Mucosa of descending colon (tissue), 3 donors: Measurements from ENCODE around the gene TAGLN2. TPM values are rescaled to one million over a fixed set of nuclear protein-coding genes. Genes with fewer than 3 reads are reported as not detected.

Experiments
- ATAC-seq: fragments of 200-7000 bp; cut with Tn5 transposase; one replicate; pipeline ENCODE4 v1.9.1; 2020; ENCODE audit warnings: mild to moderate bottlenecking, moderate library complexity
- DNase-seq, 3 donors: peaks; one replicate each; pipeline ENCODE4 v3.0.0-alpha.2; 2020
- H3K36me3 ChIP-seq: fragments of 200-600 bp; one replicate; pipeline ENCODE4 v1.8.0; 2021; ENCODE audit warnings: low read depth, mild to moderate bottlenecking
- H3K4me1 ChIP-seq: fragments of 200-600 bp; one replicate; pipeline ENCODE4 v1.8.0; 2021; ENCODE audit warnings: low read depth, mild to moderate bottlenecking
- H3K4me3 ChIP-seq: fragments of 200-600 bp; one replicate; pipeline ENCODE4 v1.8.0; 2021; ENCODE audit warnings: mild to moderate bottlenecking
- H3K9me3 ChIP-seq: fragments of 200-600 bp; one replicate; pipeline ENCODE4 v1.8.0; 2021; ENCODE audit warnings: mild to moderate bottlenecking
- CTCF ChIP-seq: fragments of 200-600 bp; IDR thresholded peaks from one replicate; pipeline ENCODE4 v1.8.0; 2022; ENCODE audit warnings: antibody characterized with exemption, mild to moderate bottlenecking
- intact Hi-C, 2 donors: fragments of 100-400 bp; cut with DNase I in 1 of 2; cut with micrococcal nuclease in 1 of 2; formaldehyde crosslinking; loops; one replicate each; pipeline versions ENCODE4 v1.11.0 to v1.11.1; 2022; cut with DNase I, micrococcal nuclease
- total RNA-seq, 3 donors: library from RNA; stranded (reverse); fragmentation: NEBNext Ultra II Directional in 2 of 3; extraction: Animal tissue kit (Norgen Biotek cat#: 25700) in 2 of 3; gene quantifications; one replicate each; pipeline versions ENCODE4 v1.2.1 to v1.2.4, GENCODE V29; 2021 to 2023
- donor health status: DM: no; HTN: no; CAD: no; lungs with moderate emphysema.
- donor health status: DM: no; HTN: no; CAD: no.
- donor health status: DM: no; HTN: yes; CAD: no.

The TAGLN2 gene
- total RNA-seq, 3 donors from 2014 or later: 137 to 296 (median 264) TPM

DNA sequence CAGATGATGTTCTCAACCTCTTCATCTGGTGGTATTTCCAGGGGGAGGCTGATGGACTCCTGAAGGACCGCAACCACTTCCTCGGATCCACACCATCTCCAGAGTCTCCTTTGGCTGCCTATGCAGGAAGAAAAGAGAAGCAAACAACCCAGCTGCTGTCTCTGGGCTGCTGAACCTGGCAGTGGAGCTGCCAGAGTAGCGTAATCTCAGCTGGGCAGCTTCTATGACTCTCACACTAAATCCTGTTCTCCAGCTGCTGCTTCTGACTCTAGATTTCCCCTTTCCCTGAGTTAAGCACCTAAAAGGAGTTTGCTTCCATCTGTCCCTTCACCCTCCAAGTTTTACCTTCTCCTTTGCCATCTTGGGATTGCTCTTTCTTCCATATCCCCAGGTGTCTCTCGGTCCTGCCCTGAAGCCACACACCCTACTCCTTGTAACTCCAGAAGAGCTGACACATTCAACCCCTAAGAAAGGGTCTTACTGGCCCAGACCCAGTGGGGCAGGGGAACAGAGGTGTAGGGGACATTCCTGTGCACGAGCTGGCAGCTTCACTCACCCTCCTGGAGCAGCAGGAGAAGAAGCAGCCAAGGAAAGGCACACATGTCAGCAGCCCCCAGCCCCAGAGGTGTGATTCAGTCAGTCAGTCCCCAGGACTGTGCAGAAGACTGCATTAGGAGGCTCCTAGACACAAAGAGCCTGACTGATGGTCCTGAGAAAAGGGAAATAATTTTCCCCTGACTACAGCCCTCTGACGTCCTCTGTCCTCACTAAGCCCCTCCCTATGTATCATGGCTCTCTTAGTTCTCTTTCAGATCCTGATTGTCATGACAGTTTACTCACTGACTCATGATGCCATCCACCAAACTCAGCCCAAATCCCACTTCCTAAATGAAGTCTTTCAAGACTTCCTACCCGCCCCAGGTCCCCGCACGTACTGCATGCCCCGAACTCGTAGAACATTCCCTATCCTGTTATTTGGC is 28.5 kb upstream of the TAGLN2 start, which contains the start of gene SLAMF9:
Gene SLAMF9, minus strand, starts transcription at position 702 of the 980 bp plus-strand sequence. Its CDS starts 100 bp downstream, at position 602.
- intact Hi-C loops: no loop called here
- ATAC-seq (peak; percentile 17), DNase-seq (no peak)
- no peak within 1 kb of the TSS for H3K4me3 ChIP-seq
- no peak for TF ChIP-seq CTCF
- H3K4me1 ChIP-seq: peaks cover 12% of the 10 kb centered on the region
- no peaks in the 10 kb centered on the region for H3K9me3 ChIP-seq
- H3K36me3 ChIP-seq: no peaks in the 10 kb centered on the region

GRCh38 chr1:159952932-159953331 is 27.6 kb upstream of the TAGLN2 start:
- peaks cover 20% of the 10 kb centered on the region for H3K4me1 ChIP-seq
- H3K36me3 ChIP-seq: no peaks in the 10 kb centered on the region
- intact Hi-C loops: no loop called here
- no peak overlapping the region for H3K4me3 ChIP-seq
- H3K9me3 ChIP-seq: no peaks in the 10 kb centered on the region
- ATAC-seq (no peak), DNase-seq (no peak)
- no peak for TF ChIP-seq CTCF

DNA sequence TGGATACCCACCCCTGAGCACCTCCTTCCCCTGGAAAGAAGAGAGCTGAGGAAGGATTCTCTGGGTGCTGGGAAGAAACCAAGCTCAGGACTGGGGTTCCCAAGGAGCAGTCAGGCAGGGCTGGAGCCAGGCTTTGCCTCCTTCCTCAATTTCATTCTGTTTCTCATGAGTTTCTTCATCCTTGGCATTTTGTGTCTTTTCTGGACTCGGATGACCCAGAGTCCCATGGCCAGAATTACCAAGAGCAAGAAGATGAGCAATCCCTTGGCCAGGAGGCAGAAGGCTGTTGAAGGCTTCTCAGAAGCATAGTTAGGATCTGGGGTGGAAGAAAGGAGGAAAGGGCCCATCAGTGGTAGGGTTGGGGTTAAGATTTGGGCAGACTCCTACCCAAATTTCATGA is 26.2 kb upstream of the TAGLN2 start:
- TF ChIP-seq CTCF: no peak
- ATAC-seq (no peak), DNase-seq (no peak)
- intact Hi-C loops: no loop called here
- Histone ChIP-seq H3K9me3 (no peaks in the 10 kb centered on the region), H3K36me3 (no peaks in the 10 kb centered on the region), H3K4me3 (no peak overlapping the region), H3K4me1 (peaks cover 21% of the 10 kb centered on the region)

GRCh38 chr1:159951016-159951415 is 25.7 kb upstream of the TAGLN2 start:
- Histone ChIP-seq H3K4me1 (peaks cover 26% of the 10 kb centered on the region), H3K36me3 (no peaks in the 10 kb centered on the region), H3K4me3 (no peak overlapping the region), H3K9me3 (no peaks in the 10 kb centered on the region)
- no peak for TF ChIP-seq CTCF
- DNase-seq (no peak), ATAC-seq (no peak)
- intact Hi-C loops: no loop called here

DNA sequence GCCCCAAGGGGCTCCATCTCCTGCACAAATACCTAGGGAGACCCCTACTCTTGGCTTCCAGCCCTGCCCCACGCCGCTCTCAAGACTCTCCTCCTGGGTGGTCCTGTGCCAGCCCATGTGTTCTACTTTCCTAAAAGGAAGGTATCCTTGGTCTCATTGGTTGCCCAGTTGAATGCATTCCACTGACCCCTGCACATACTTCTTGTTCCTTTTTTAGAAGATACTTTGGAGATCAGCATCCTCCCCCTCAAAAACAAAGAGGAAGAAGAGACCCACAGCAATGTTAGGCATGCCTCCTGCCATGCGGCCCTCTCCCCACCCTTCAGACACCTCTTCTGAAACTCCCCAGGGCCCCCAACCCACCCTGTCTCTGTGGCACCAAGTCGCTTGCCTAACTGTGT is 24.7 kb upstream of the TAGLN2 start:
- no peaks in the 10 kb centered on the region for H3K36me3 ChIP-seq
- no peak overlapping the region for H3K4me3 ChIP-seq
- TF ChIP-seq CTCF: no peak
- ATAC-seq (no peak), DNase-seq (no peak)
- intact Hi-C loops: no loop called here
- H3K9me3 ChIP-seq: no peaks in the 10 kb centered on the region
- H3K4me1 ChIP-seq: peaks cover 35% of the 10 kb centered on the region
